Neural progenitor cell (in vitro differentiated cells): ENCODE results near the gene LRRC52.

Source experiments
- EZH2 ChIP-seq: fragments of 200-600 bp; sonication (generic); IDR thresholded peaks from 2 replicates; pipeline ENCODE4 v1.6.1; 2017; ENCODE audit warnings: antibody characterized with exemption, mild to moderate bottlenecking, moderate library complexity
- TF ChIP-seq, protein P1 (sequence below): fragments of 200-600 bp; sonication (generic); IDR thresholded peaks from 2 replicates; pipeline ENCODE4 v1.5.1; 2017; ENCODE audit warnings: antibody characterized with exemption, mild to moderate bottlenecking

GRCh38 chr1:165520646-165521045, 23.2 kb upstream of the LRRC52 start:
- TF ChIP-seq, protein P1, sequence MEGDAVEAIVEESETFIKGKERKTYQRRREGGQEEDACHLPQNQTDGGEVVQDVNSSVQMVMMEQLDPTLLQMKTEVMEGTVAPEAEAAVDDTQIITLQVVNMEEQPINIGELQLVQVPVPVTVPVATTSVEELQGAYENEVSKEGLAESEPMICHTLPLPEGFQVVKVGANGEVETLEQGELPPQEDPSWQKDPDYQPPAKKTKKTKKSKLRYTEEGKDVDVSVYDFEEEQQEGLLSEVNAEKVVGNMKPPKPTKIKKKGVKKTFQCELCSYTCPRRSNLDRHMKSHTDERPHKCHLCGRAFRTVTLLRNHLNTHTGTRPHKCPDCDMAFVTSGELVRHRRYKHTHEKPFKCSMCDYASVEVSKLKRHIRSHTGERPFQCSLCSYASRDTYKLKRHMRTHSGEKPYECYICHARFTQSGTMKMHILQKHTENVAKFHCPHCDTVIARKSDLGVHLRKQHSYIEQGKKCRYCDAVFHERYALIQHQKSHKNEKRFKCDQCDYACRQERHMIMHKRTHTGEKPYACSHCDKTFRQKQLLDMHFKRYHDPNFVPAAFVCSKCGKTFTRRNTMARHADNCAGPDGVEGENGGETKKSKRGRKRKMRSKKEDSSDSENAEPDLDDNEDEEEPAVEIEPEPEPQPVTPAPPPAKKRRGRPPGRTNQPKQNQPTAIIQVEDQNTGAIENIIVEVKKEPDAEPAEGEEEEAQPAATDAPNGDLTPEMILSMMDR: no peak
- TF ChIP-seq EZH2: no peak
